ENCODE measurements around the gene DNAH14.

DNA sequence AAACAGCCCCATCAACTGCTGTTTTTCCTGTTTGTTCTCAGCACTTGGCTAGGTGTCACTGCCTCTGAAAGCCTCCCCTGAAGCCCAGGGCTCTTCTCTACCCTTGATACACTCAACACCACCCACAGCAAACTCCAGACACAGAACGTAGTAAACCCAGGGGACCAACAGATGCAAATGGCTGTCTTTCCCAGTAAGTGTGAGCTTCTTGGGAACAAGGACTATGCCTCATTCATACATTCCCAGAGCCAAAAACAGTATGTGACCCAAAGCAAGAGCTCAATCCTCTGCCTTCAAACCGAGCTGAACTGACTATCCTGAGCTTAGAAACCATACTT is 494.0 kb downstream of the DNAH14 start:
- TF ChIP-seq, protein P1, sequence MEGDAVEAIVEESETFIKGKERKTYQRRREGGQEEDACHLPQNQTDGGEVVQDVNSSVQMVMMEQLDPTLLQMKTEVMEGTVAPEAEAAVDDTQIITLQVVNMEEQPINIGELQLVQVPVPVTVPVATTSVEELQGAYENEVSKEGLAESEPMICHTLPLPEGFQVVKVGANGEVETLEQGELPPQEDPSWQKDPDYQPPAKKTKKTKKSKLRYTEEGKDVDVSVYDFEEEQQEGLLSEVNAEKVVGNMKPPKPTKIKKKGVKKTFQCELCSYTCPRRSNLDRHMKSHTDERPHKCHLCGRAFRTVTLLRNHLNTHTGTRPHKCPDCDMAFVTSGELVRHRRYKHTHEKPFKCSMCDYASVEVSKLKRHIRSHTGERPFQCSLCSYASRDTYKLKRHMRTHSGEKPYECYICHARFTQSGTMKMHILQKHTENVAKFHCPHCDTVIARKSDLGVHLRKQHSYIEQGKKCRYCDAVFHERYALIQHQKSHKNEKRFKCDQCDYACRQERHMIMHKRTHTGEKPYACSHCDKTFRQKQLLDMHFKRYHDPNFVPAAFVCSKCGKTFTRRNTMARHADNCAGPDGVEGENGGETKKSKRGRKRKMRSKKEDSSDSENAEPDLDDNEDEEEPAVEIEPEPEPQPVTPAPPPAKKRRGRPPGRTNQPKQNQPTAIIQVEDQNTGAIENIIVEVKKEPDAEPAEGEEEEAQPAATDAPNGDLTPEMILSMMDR (optimal IDR thresholded peaks at IDR 0.05 in 1 of 3, IDR thresholded peaks at IDR 0.05 in 1 of 3, conservative IDR thresholded peaks at IDR 0.05 in 1 of 3; ENCODE audit: extremely low read depth in 1 of 3, insufficient read depth in 2 of 3, low read length in 3 of 3) = no peak
- no peak for TF ChIP-seq EZH2 (IDR thresholded peaks at IDR 0.05; ENCODE audit: low read length)
